Progenitor cell of endocrine pancreas (in vitro differentiated cells): ENCODE results near the gene RNF6. TPM values are rescaled to one million over a fixed set of nuclear protein-coding genes. Genes with fewer than 3 reads are reported as not detected.

ENCODE experiments used
- DNase-seq: peaks from one replicate; pipeline ENCODE4 v3.0.0; 2021; ENCODE audit warnings: low spot score; ENCODE audit not compliant: unreplicated experiment
- H3K27ac Mint-ChIP-seq: 2 replicates; pipeline ENCODE4 v1.8.0; 2021; ENCODE audit warnings: mild to moderate bottlenecking, moderate library complexity, mixed read lengths
- H3K27me3 Mint-ChIP-seq: 2 replicates; pipeline ENCODE4 v1.8.0; 2021; ENCODE audit warnings: mixed read lengths
- H3K36me3 Mint-ChIP-seq: 2 replicates; pipeline ENCODE4 v1.8.0; 2022; ENCODE audit warnings: mixed read lengths; ENCODE audit not compliant: insufficient read depth
- H3K4me1 Mint-ChIP-seq: 2 replicates; pipeline ENCODE4 v1.8.0; 2021; ENCODE audit warnings: low read depth, mixed read lengths
- H3K4me3 Mint-ChIP-seq: 2 replicates; pipeline ENCODE4 v1.8.0; 2021; ENCODE audit warnings: low read depth, mild to moderate bottlenecking, moderate library complexity, mixed read lengths
- H3K9me3 Mint-ChIP-seq: 2 replicates; pipeline ENCODE4 v1.8.0; 2021; ENCODE audit warnings: low read depth, mixed read lengths
- long read RNA-seq: library from polyadenylated mRNA; unstranded; transcript quantifications from one replicate; pipeline ENCODE4 v2.0.0, GENCODE V29; 2020
- total RNA-seq: library from RNA; stranded (reverse); gene quantifications from 2 replicates; pipeline ENCODE4 v1.2.1, GENCODE V29; 2021
- TF ChIP-seq, protein P1 (sequence below): fragments of 200-600 bp; sonication (generic); IDR thresholded peaks from one replicate; pipeline ENCODE4 v1.5.0; 2021; ENCODE audit warnings: antibody characterized with exemption, mild to moderate bottlenecking; ENCODE audit not compliant: unreplicated experiment

The RNF6 gene
- total RNA-seq, result 22.5 and 24.0 TPM in 2 replicates
- long read RNA-seq, transcript RNF6-202 (5 exons, 3,398 nt), result minor isoform, 5 of 188 reads
- long read RNA-seq, transcript RNF6-201 (5 exons, 3,282 nt), result major isoform, 110 of 188 reads
- long read RNA-seq, transcript RNF6-203 (5 exons, 3,706 nt), result minor isoform, 25 of 188 reads
- long read RNA-seq, partial matches to known transcripts, result 25 of 188 reads
- long read RNA-seq, other reads (novel, unspliced or antisense), result 23 of 188 reads

DNA sequence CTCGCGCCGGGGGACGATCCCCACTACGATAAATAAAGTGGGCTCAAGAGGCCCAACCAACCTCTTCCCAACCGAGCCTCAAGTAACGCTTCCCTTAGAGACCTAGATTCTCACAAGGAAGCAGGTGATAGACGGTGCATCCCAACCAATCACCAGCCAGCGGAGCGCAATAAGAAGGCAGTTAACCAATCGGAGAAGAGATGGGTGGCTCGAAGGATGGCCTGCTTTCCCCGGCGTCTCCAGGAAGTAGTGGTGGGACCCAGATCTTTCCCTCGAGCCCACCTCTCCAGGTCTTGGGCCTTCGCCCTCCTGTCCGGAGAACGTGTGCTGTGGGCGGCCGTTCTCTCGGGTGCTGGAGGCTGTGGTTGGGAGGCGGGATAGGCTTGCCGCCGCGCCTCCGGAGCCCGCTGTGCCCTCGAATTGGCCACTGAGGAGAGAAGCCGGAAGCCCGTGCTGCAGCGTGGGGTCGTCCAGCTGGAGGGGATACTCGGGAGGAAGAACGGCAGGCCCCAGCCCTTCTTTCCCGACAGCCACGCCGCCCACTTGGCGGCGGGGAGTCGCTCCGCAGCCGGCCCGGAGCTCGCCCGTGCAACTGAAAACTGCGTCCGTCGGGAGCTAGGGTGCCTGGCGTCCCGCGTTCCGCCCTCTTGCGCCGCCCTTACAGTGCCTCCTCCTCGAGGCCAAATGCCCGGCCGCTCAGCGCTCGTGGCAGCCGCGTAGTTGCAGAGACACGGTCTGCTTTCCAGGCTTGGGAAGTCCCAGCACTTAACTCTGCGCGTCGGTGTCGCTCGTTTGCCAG, at the start of gene RNF6:
RNF6 (minus strand) TSS at position 594 of the 799 bp plus-strand sequence. CDS start 2,665 bp downstream, outside the sequence.
- peak; percentile 78 for DNase-seq
- peak within 1 kb of the TSS; percentile 95 for H3K4me3 Mint-ChIP-seq
- H3K9me3 Mint-ChIP-seq, result no peaks in the 10 kb centered on the region
- H3K27me3 Mint-ChIP-seq, result peaks cover 7% of the 10 kb centered on the region
- H3K36me3 Mint-ChIP-seq, result peaks cover 15% of the 10 kb centered on the region
- peaks cover 24% of the 10 kb centered on the region for H3K4me1 Mint-ChIP-seq
- peak within 1 kb of the TSS; percentile 99 for H3K27ac Mint-ChIP-seq
- TF ChIP-seq, protein P1, sequence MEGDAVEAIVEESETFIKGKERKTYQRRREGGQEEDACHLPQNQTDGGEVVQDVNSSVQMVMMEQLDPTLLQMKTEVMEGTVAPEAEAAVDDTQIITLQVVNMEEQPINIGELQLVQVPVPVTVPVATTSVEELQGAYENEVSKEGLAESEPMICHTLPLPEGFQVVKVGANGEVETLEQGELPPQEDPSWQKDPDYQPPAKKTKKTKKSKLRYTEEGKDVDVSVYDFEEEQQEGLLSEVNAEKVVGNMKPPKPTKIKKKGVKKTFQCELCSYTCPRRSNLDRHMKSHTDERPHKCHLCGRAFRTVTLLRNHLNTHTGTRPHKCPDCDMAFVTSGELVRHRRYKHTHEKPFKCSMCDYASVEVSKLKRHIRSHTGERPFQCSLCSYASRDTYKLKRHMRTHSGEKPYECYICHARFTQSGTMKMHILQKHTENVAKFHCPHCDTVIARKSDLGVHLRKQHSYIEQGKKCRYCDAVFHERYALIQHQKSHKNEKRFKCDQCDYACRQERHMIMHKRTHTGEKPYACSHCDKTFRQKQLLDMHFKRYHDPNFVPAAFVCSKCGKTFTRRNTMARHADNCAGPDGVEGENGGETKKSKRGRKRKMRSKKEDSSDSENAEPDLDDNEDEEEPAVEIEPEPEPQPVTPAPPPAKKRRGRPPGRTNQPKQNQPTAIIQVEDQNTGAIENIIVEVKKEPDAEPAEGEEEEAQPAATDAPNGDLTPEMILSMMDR, result no peak

- Mint-ChIP-seq H3K36me3 (no peaks in the 10 kb centered on the region), H3K27me3 (no peaks in the 10 kb centered on the region), H3K9me3 (no peaks in the 10 kb centered on the region), H3K4me3 (no peak overlapping the region), H3K27ac (no peak overlapping the region), H3K4me1 (peaks cover 1% of the 10 kb centered on the region)
- DNase-seq, result no peak
- TF ChIP-seq, protein P1, result no peak
Observed at GRCh38 chr13:26270707-26271106, 48.6 kb upstream of the RNF6 start.

GRCh38 chr13:26266311-26266710, 44.2 kb upstream of the RNF6 start:
- no peak overlapping the region for H3K4me3 Mint-ChIP-seq
- peaks cover 7% of the 10 kb centered on the region for H3K36me3 Mint-ChIP-seq
- no peak for DNase-seq
- no peak overlapping the region for H3K27ac Mint-ChIP-seq
- peaks cover 10% of the 10 kb centered on the region for H3K9me3 Mint-ChIP-seq
- no peaks in the 10 kb centered on the region for H3K27me3 Mint-ChIP-seq
- peaks cover 3% of the 10 kb centered on the region for H3K4me1 Mint-ChIP-seq
- TF ChIP-seq, protein P1, result no peak

GRCh38 chr13:26262156-26262555, 40.0 kb upstream of the RNF6 start:
- Mint-ChIP-seq H3K27me3 (no peaks in the 10 kb centered on the region), H3K4me1 (peaks cover 23% of the 10 kb centered on the region), H3K36me3 (peaks cover 7% of the 10 kb centered on the region), H3K27ac (no peak overlapping the region), H3K9me3 (peaks cover 10% of the 10 kb centered on the region), H3K4me3 (no peak overlapping the region)
- DNase-seq, result no peak
- TF ChIP-seq, protein P1, result no peak

GRCh38 chr13:26259634-26260033, 37.5 kb upstream of the RNF6 start:
- H3K4me1 Mint-ChIP-seq, result peaks cover 44% of the 10 kb centered on the region
- peaks cover 6% of the 10 kb centered on the region for H3K36me3 Mint-ChIP-seq
- no peaks in the 10 kb centered on the region for H3K27me3 Mint-ChIP-seq
- H3K27ac Mint-ChIP-seq, result no peak overlapping the region
- TF ChIP-seq, protein P1, result no peak
- no peak overlapping the region for H3K4me3 Mint-ChIP-seq
- DNase-seq, result no peak
- H3K9me3 Mint-ChIP-seq, result peaks cover 8% of the 10 kb centered on the region
